Loucy (cell line): Measurements from ENCODE around the gene MAPT.

ENCODE experiments used
- H2AFZ ChIP-seq: fragments of 200-600 bp; sonication (generic); 2 replicates; pipeline ENCODE4 v1.6.0; 2016; ENCODE audit warnings: antibody characterized with exemption, mild to moderate bottlenecking, low read length, moderate library complexity
- H3F3A ChIP-seq: fragments of 200-600 bp; 2 replicates; pipeline ENCODE4 v1.6.0; 2016; ENCODE audit warnings: antibody characterized with exemption, low read depth, mild to moderate bottlenecking
- H3K27me3 ChIP-seq: fragments of 200-600 bp; sonication (generic); 2 replicates; pipeline ENCODE4 v1.6.1; 2014; ENCODE audit warnings: low read length, mild to moderate bottlenecking; ENCODE audit not compliant: insufficient read depth, poor library complexity, severe bottlenecking
- H3K36me3 ChIP-seq: fragments of 200-600 bp; sonication (generic); 2 replicates; pipeline ENCODE4 v1.6.1; 2016; ENCODE audit warnings: low read length; ENCODE audit not compliant: insufficient read depth
- H3K4me1 ChIP-seq: fragments of 200-600 bp; sonication (generic); 2 replicates; pipeline ENCODE4 v1.5.1; 2014; ENCODE audit warnings: low read length, mild to moderate bottlenecking; ENCODE audit not compliant: insufficient read depth, poor library complexity, severe bottlenecking
- H3K4me2 ChIP-seq: fragments of 200-600 bp; sonication (generic); 2 replicates; pipeline ENCODE4 v1.6.0; 2014; ENCODE audit warnings: antibody characterized with exemption, low read length, low read depth, mild to moderate bottlenecking; ENCODE audit not compliant: poor library complexity, severe bottlenecking
- H3K4me3 ChIP-seq: fragments of 200-600 bp; sonication (generic); 2 replicates; pipeline ENCODE4 v1.5.1; 2014; ENCODE audit warnings: low read length, mild to moderate bottlenecking, mixed read lengths; ENCODE audit not compliant: poor library complexity, severe bottlenecking
- H3K79me2 ChIP-seq: fragments of 200-600 bp; sonication (generic); 2 replicates; pipeline ENCODE4 v1.6.1; 2014; ENCODE audit warnings: low read length; ENCODE audit not compliant: insufficient read depth
- H3K9ac ChIP-seq: fragments of 200-600 bp; sonication (generic); 2 replicates; pipeline ENCODE4 v1.6.0; 2014; ENCODE audit warnings: mild to moderate bottlenecking, low read depth, low read length, moderate library complexity; ENCODE audit not compliant: poor library complexity, severe bottlenecking
- H3K9me2 ChIP-seq: fragments of 200-600 bp; sonication (generic); replicated peaks from 2 replicates; pipeline ENCODE4 v1.6.1; 2016; ENCODE audit warnings: low read depth, low read length, mixed read lengths
- H3K9me3 ChIP-seq: fragments of 200-600 bp; sonication (generic); 2 replicates; pipeline ENCODE4 v1.6.1; 2014; ENCODE audit warnings: mild to moderate bottlenecking, antibody characterized with exemption, low read length, low read depth; ENCODE audit not compliant: insufficient read depth
- H4K20me1 ChIP-seq: fragments of 200-600 bp; sonication (generic); 2 replicates; pipeline ENCODE4 v1.6.0; 2014; ENCODE audit warnings: antibody characterized with exemption, low read length, mild to moderate bottlenecking; ENCODE audit not compliant: insufficient read depth, poor library complexity, severe bottlenecking
- CTCF ChIP-seq: fragments of 200-600 bp; sonication (generic); conservative IDR thresholded peaks from 2 replicates; pipeline ENCODE4 v1.5.1; 2014; ENCODE audit warnings: mild to moderate bottlenecking, antibody characterized with exemption, low read length
- EZH2phosphoT487 ChIP-seq: fragments of 200-600 bp; IDR thresholded peaks from 2 replicates; pipeline ENCODE4 v1.6.1; 2018; ENCODE audit warnings: antibody characterized with exemption, mild to moderate bottlenecking, moderate library complexity, borderline replicate concordance

The MAPT gene

GRCh38 chr17:45851022-45851421 lies 43.3 kb upstream of the MAPT start:
- Histone ChIP-seq H3K79me2 (no peaks in the 10 kb centered on the region), H4K20me1 (no peaks in the 10 kb centered on the region), H3K9ac (no peak overlapping the region), H3K27me3 (no peaks in the 10 kb centered on the region), H2AFZ (no peak overlapping the region), H3K4me2 (no peak overlapping the region), H3K36me3 (no peaks in the 10 kb centered on the region), H3K9me2 (no peaks in the 10 kb centered on the region), H3K4me3 (no peak overlapping the region), H3K4me1 (no peaks in the 10 kb centered on the region), H3F3A (no peaks in the 10 kb centered on the region), H3K9me3 (no peaks in the 10 kb centered on the region)
- TF ChIP-seq CTCF (no peak), EZH2phosphoT487 (no peak)

- no peaks in the 10 kb centered on the region for H4K20me1 ChIP-seq
- H3K9ac ChIP-seq: no peak overlapping the region
- TF ChIP-seq EZH2phosphoT487 (no peak), CTCF (no peak)
- H3K79me2 ChIP-seq: no peaks in the 10 kb centered on the region
- H3K27me3 ChIP-seq: no peaks in the 10 kb centered on the region
- no peaks in the 10 kb centered on the region for H3F3A ChIP-seq
- H3K36me3 ChIP-seq: no peaks in the 10 kb centered on the region
- no peaks in the 10 kb centered on the region for H3K9me2 ChIP-seq
- no peak overlapping the region for H2AFZ ChIP-seq
- no peak overlapping the region for H3K4me3 ChIP-seq
- H3K4me2 ChIP-seq: no peak overlapping the region
- no peaks in the 10 kb centered on the region for H3K4me1 ChIP-seq
- no peaks in the 10 kb centered on the region for H3K9me3 ChIP-seq
Measured at GRCh38 chr17:45851464-45851863, 42.9 kb upstream of the MAPT start.

GRCh38 chr17:45851873-45852272 lies 42.5 kb upstream of the MAPT start:
- no peaks in the 10 kb centered on the region for H3K27me3 ChIP-seq
- no peaks in the 10 kb centered on the region for H3K9me2 ChIP-seq
- H3K9me3 ChIP-seq: no peaks in the 10 kb centered on the region
- no peak overlapping the region for H3K4me3 ChIP-seq
- TF ChIP-seq EZH2phosphoT487 (no peak), CTCF (no peak)
- H3K4me2 ChIP-seq: no peak overlapping the region
- no peak overlapping the region for H2AFZ ChIP-seq
- no peaks in the 10 kb centered on the region for H4K20me1 ChIP-seq
- H3K9ac ChIP-seq: no peak overlapping the region
- H3K36me3 ChIP-seq: no peaks in the 10 kb centered on the region
- no peaks in the 10 kb centered on the region for H3K79me2 ChIP-seq
- H3K4me1 ChIP-seq: no peaks in the 10 kb centered on the region
- H3F3A ChIP-seq: no peaks in the 10 kb centered on the region
